DND-41 (cell line): ENCODE data around the gene NEDD9.

Experiments
- CTCF ChIP-seq: IDR thresholded peaks from 2 replicates; pipeline ENCODE4 v1.5.1; 2012; ENCODE audit warnings: borderline replicate concordance, low read length, moderate library complexity, mild to moderate bottlenecking; ENCODE audit not compliant: poor library complexity, severe bottlenecking; ENCODE audit errors: extremely low read depth
- EZH2 ChIP-seq: IDR thresholded peaks from 3 replicates; pipeline ENCODE4 v1.6.1; 2012; ENCODE audit warnings: borderline replicate concordance, low read depth, mild to moderate bottlenecking, moderate library complexity, low read length, inconsistent platforms; ENCODE audit not compliant: severe bottlenecking

GRCh38 chr6:11152581-11152980 is 79.9 kb downstream of the NEDD9 start:
- TF ChIP-seq CTCF: no peak
- no peak for TF ChIP-seq EZH2
